B cell (primary cell): Measurements from ENCODE around the gene OLFM3.

Experiments used
- EZH2 ChIP-seq: IDR thresholded peaks from 2 replicates; pipeline ENCODE4 v1.6.1; 2012; ENCODE audit warnings: borderline replicate concordance, low read depth, mild to moderate bottlenecking, moderate library complexity, low read length; ENCODE audit not compliant: insufficient read depth, poor library complexity, severe bottlenecking
- TF ChIP-seq, protein P1 (sequence below): fragments of 200-600 bp; IDR thresholded peaks from one replicate; pipeline ENCODE4 v1.8.0; 2022; ENCODE audit warnings: antibody characterized with exemption, mild to moderate bottlenecking

DNA sequence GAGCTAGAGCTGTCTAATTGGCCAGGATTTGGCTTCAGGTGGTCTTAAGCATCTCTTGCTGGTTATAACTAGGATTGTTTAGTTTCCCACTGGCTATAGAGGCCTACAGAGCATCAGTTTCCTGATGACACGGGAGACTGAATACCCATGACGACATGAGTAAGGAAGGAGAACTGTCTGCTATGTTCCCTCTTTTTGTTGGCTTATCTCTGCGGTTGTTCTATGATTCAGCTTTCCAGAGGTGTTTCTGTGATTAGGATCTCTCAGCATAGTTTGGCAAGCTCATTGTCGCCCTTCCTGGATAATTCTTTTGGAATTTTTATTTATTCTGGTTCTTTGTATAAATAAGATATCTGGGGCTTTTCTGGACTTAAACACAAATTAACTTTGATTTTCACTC is 163.4 kb downstream of the OLFM3 start:
- TF ChIP-seq, protein P1, sequence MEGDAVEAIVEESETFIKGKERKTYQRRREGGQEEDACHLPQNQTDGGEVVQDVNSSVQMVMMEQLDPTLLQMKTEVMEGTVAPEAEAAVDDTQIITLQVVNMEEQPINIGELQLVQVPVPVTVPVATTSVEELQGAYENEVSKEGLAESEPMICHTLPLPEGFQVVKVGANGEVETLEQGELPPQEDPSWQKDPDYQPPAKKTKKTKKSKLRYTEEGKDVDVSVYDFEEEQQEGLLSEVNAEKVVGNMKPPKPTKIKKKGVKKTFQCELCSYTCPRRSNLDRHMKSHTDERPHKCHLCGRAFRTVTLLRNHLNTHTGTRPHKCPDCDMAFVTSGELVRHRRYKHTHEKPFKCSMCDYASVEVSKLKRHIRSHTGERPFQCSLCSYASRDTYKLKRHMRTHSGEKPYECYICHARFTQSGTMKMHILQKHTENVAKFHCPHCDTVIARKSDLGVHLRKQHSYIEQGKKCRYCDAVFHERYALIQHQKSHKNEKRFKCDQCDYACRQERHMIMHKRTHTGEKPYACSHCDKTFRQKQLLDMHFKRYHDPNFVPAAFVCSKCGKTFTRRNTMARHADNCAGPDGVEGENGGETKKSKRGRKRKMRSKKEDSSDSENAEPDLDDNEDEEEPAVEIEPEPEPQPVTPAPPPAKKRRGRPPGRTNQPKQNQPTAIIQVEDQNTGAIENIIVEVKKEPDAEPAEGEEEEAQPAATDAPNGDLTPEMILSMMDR: no peak
- TF ChIP-seq EZH2: no peak
